B cell (primary cell): ENCODE data around the gene NFIC. TPM values are rescaled to one million over a fixed set of nuclear protein-coding genes. Genes with fewer than 3 reads are reported as not detected.

Experiments used
- ATAC-seq: fragments of 200-7000 bp; cut with Tn5 transposase; one replicate; pipeline ENCODE4 v1.10.0; 2021; ENCODE audit warnings: low read depth, mild to moderate bottlenecking, moderate number of reproducible peaks, moderate library complexity
- CTCF ChIA-PET: fragments of 350-600 bp; sonication (Branson Sonifier 250); formaldehyde crosslinking; loops from one replicate; lab custom pipeline; 2021; ENCODE audit warnings: antibody characterized with exemption, inconsistent platforms; lab: Charles Lee
- POLR2A ChIA-PET: fragments of 350-600 bp; sonication (Branson Sonifier 250); formaldehyde crosslinking; loops from one replicate; lab custom pipeline; 2021; ENCODE audit warnings: antibody characterized with exemption; lab: Charles Lee
- DNase-seq: peaks from one replicate; pipeline ENCODE4 v3.0.0; 2013
- H2AFZ ChIP-seq: 2 replicates; pipeline ENCODE4 v1.6.1; 2012; ENCODE audit warnings: mild to moderate bottlenecking, low read depth, low read length; ENCODE audit not compliant: insufficient read depth, poor library complexity, severe bottlenecking
- H3K27ac ChIP-seq, 2 donors: 1 replicate in 1 of 2; 2 replicates in 1 of 2; pipeline ENCODE4 v1.5.1; 2012 to 2013; ENCODE audit warnings: low read length in 2 of 2, mild to moderate bottlenecking in 2 of 2, moderate library complexity in 1 of 2
- H3K27me3 ChIP-seq, 4 experiments: fragments of 200-600 bp in 1 of 4; sonication (generic) in 1 of 4; replicated peaks in 1 of 4; 1 replicate in 2 of 4; 2 replicates in 2 of 4; pipeline versions ENCODE4 v1.6.1 to v1.7.0; 2013 to 2016; ENCODE audit warnings: low read length in 3 of 4, mild to moderate bottlenecking in 2 of 4, mixed read lengths in 1 of 4, moderate library complexity in 1 of 4; ENCODE audit not compliant: insufficient read depth in 4 of 4, control insufficient read depth in 3 of 4; ENCODE audit errors: control extremely low read depth in 1 of 4
- H3K36me3 ChIP-seq, 2 experiments: replicated peaks in 1 of 2; 1 replicate in 1 of 2; 2 replicates in 1 of 2; pipeline versions ENCODE4 v1.6.1 to v1.7.1; 2013; ENCODE audit warnings: low read length in 1 of 2; ENCODE audit not compliant: insufficient read depth in 2 of 2, control insufficient read depth in 1 of 2; ENCODE audit errors: control extremely low read depth in 1 of 2, extremely low read depth in 1 of 2
- H3K4me1 ChIP-seq, 2 donors: fragments of 200-600 bp in 1 of 2; sonication (generic) in 1 of 2; 1 replicate in 1 of 2; 2 replicates in 1 of 2; pipeline versions ENCODE4 v1.5.1 to v1.6.1; 2013 to 2017; ENCODE audit warnings: low read length in 2 of 2; ENCODE audit not compliant: control insufficient read depth in 2 of 2, insufficient read depth in 2 of 2
- H3K4me2 ChIP-seq: replicated peaks from 2 replicates; pipeline ENCODE3; 2012; ENCODE audit warnings: mild to moderate bottlenecking, low read depth, low read length; ENCODE audit not compliant: poor library complexity, severe bottlenecking
- H3K4me3 ChIP-seq, 5 experiments: fragments of 200-600 bp in 1 of 5; sonication (generic) in 1 of 5; 1 replicate in 3 of 5; 2 replicates in 2 of 5; pipeline versions ENCODE4 v1.5.1 to v1.7.0; 2011 to 2016; ENCODE audit warnings: low read length in 4 of 5, mild to moderate bottlenecking in 4 of 5, low read depth in 2 of 5, control low read depth in 1 of 5, moderate library complexity in 1 of 5; ENCODE audit not compliant: insufficient read depth in 1 of 5; ENCODE audit errors: control extremely low read depth in 1 of 5, extremely low read depth in 1 of 5
- H3K79me2 ChIP-seq: fragments of 200-600 bp; sonication (generic); one replicate; pipeline ENCODE4 v1.6.0; 2016; ENCODE audit warnings: low read length; ENCODE audit not compliant: control insufficient read depth, insufficient read depth
- H3K9ac ChIP-seq: fragments of 200-600 bp; sonication (generic); 2 replicates; pipeline ENCODE4 v1.6.1; 2017; ENCODE audit warnings: mild to moderate bottlenecking, low read length, moderate library complexity
- H3K9me3 ChIP-seq, 3 donors: one replicate each; pipeline versions ENCODE4 v1.6.1 to v1.7.1; 2013; ENCODE audit warnings: low read length in 2 of 3; ENCODE audit not compliant: control insufficient read depth in 2 of 3, insufficient read depth in 1 of 3; ENCODE audit errors: control extremely low read depth in 1 of 3
- H4K20me1 ChIP-seq: 2 replicates; pipeline ENCODE4 v1.6.0; 2012; ENCODE audit warnings: mild to moderate bottlenecking, low read length; ENCODE audit not compliant: insufficient read depth, control insufficient read depth, poor library complexity, severe bottlenecking
- H3K27ac Mint-ChIP-seq: one replicate; pipeline ENCODE4 v1.8.0; 2021; ENCODE audit warnings: mixed read lengths
- H3K27me3 Mint-ChIP-seq: one replicate; pipeline ENCODE4 v1.8.0; 2021; ENCODE audit warnings: mixed read lengths
- H3K4me1 Mint-ChIP-seq: one replicate; pipeline ENCODE4 v1.8.0; 2021; ENCODE audit warnings: mixed read lengths
- H3K4me3 Mint-ChIP-seq: one replicate; pipeline ENCODE4 v1.8.0; 2021; ENCODE audit warnings: mixed read lengths
- H3K9me3 Mint-ChIP-seq: one replicate; pipeline ENCODE4 v1.8.0; 2022; ENCODE audit warnings: mixed read lengths; ENCODE audit not compliant: insufficient read depth
- CTCF ChIP-seq: fragments of 200-600 bp; IDR thresholded peaks from one replicate; pipeline ENCODE4 v1.8.0; 2022; ENCODE audit warnings: antibody characterized with exemption, mild to moderate bottlenecking
- EZH2 ChIP-seq: IDR thresholded peaks from 2 replicates; pipeline ENCODE4 v1.6.1; 2012; ENCODE audit warnings: borderline replicate concordance, low read depth, mild to moderate bottlenecking, moderate library complexity, low read length; ENCODE audit not compliant: insufficient read depth, poor library complexity, severe bottlenecking
- WGBS: methylation state at CpG from one replicate; pipeline ENCODE4 v1.1.5; 2013; ENCODE audit warnings: missing lambda C conversion rate; ENCODE audit not compliant: insufficient coverage; 5-methylcytosine and 5-hydroxymethylcytosine counted together
- intact Hi-C: fragments of 100-400 bp; cut with micrococcal nuclease; formaldehyde crosslinking; loops from one replicate; pipeline ENCODE4 v1.10.0; 2022
- polyA plus RNA-seq: library from polyadenylated mRNA; depleted of rRNA; stranded (reverse); fragments of >200 nt; gene quantifications from 2 replicates; pipeline ENCODE4 v1.2.3, GENCODE V29; 2012
- total RNA-seq, 2 donors: library from RNA; stranded (reverse); fragments of 120-200 nt in 1 of 2; gene quantifications; 1 replicate in 1 of 2; 2 replicates in 1 of 2; pipeline versions ENCODE4 v1.2.3 to v1.2.4, GENCODE V29; 2013 to 2022

NFIC gene
- total and polyA plus RNA-seq, 2 donors (not counting 1 experiment from before 2014, with no cell fraction given) = 3.8 to 23.6 TPM

DNA sequence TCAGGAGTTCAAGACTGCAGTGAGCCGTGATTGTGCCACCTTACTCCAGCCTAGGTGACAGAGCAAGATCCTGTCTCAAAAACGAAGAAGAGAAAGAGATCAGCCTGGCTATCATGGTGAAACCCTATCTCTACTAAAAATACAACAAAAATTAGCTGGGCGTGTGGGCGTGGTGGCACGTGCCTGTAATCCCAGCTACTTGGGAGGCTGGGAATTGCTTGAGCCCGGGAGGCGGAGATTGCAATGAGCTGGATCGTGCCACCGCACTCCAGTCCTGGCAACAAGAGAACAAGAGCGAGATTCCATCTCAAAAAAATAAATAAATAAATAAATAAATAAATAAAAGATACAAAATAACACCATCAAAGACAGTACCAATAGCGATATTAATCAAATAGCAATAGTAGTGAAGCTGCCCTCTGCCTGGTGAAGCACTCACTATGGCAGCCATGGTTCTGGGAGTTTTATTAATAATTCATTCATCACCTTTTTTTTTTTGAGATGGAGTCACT is 53.9 kb downstream of the NFIC start:
- no peaks in the 10 kb centered on the region for H3K27me3 Mint-ChIP-seq
- H3K36me3 ChIP-seq = peaks cover 0 to 2% of the 10 kb centered on the region in 2 experiments

More for the DNA sequence above, 53.9 kb downstream of the NFIC start:
- DNase-seq = no peak
- H3K4me1 Mint-ChIP-seq = no peaks in the 10 kb centered on the region
- no peak overlapping the region for H3K27ac ChIP-seq
- H3K4me3 Mint-ChIP-seq = no peak overlapping the region
- WGBS = 94% methylated on average over 6 of the region's 11 CpGs
- ChIA-PET POLR2A (no interaction called here), CTCF (interaction anchor here (0.8 to 4.7 kb wide), 2 partner anchors 10 to 14 kb away, joined by 3 to 33 read pairs; no protein-coding TSS in a partner anchor)
- intact Hi-C loops = no loop called here
- no peak for ATAC-seq
- H3K9me3 ChIP-seq = no peaks in the 10 kb centered on the region
- no peak overlapping the region for H2AFZ ChIP-seq
- H3K4me2 ChIP-seq = no peak overlapping the region
- no peaks in the 10 kb centered on the region for H3K9me3 Mint-ChIP-seq
- H3K4me3 ChIP-seq = no peak overlapping the region
- H3K27me3 ChIP-seq = no peaks in the 10 kb centered on the region
- H3K4me1 ChIP-seq = no peaks in the 10 kb centered on the region
- H4K20me1 ChIP-seq = no peaks in the 10 kb centered on the region
- no peak overlapping the region for H3K27ac Mint-ChIP-seq
- no peaks in the 10 kb centered on the region for H3K79me2 ChIP-seq
- no peak overlapping the region for H3K9ac ChIP-seq
- TF ChIP-seq EZH2 (no peak), CTCF (no peak)
